Breast epithelium (tissue), 3 donors: ENCODE results near the gene CBX2.

Experiments used
- POLR2A ChIP-seq: fragments of 450-650 bp; IDR thresholded peaks from one replicate; pipeline ENCODE4 v1.6.1; 2016; ENCODE audit warnings: antibody characterized with exemption, mild to moderate bottlenecking, moderate library complexity
- TF ChIP-seq, protein P1 (sequence below), 3 donors: fragments of 450-650 bp; IDR thresholded peaks; one replicate each; pipeline ENCODE4 v1.5.1; 2016 to 2017; ENCODE audit warnings: antibody characterized with exemption in 3 of 3, mild to moderate bottlenecking in 3 of 3, moderate library complexity in 3 of 3

DNA sequence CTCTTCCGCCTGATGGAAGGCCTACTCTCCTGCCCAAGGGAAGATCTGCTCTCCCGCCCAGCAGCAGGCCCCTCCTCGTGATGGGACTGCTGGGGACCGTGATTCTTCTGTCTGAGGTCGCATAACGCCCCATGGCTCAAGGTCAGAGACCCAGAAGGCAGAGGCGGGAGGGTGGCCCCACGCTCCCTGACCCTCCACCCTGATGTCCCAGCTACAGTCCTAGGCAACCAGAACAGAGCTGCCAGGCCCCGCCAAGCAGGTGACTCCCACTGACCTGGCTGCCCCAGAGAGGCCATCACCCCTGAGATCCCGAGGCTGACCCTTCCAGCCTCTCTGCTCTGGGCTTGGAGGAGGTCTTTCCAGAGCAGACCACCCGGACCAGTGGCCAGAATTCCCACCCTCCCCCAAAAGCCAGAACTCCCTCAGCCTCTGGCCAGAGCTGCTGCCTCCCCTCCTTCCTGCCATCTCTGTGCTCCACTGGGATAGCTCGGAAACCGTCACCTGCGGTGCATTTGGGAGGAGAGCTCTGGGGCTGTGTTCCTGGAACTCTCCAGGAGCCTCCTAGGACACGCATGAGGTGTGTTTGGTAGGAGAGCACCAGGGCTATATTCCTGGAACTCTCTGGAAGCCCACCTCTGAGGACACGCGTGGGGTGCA, 39.9 kb upstream of the CBX2 start:
- no peak for TF ChIP-seq POLR2A
- TF ChIP-seq, protein P1, sequence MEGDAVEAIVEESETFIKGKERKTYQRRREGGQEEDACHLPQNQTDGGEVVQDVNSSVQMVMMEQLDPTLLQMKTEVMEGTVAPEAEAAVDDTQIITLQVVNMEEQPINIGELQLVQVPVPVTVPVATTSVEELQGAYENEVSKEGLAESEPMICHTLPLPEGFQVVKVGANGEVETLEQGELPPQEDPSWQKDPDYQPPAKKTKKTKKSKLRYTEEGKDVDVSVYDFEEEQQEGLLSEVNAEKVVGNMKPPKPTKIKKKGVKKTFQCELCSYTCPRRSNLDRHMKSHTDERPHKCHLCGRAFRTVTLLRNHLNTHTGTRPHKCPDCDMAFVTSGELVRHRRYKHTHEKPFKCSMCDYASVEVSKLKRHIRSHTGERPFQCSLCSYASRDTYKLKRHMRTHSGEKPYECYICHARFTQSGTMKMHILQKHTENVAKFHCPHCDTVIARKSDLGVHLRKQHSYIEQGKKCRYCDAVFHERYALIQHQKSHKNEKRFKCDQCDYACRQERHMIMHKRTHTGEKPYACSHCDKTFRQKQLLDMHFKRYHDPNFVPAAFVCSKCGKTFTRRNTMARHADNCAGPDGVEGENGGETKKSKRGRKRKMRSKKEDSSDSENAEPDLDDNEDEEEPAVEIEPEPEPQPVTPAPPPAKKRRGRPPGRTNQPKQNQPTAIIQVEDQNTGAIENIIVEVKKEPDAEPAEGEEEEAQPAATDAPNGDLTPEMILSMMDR (IDR thresholded peaks at IDR 0.05), result no peak
